ENCODE measurements around the gene UQCR10.

Gene UQCR10

GRCh38 chr22:29765905-29766631 lies 1.1 kb upstream of the UQCR10 start:
- DNase-seq = no peak

GRCh38 chr22:29766632-29767170 lies 468 bp upstream of the UQCR10 start, which contains the start of gene ZMAT5:
Gene ZMAT5 (minus strand): TSS chr22:29767007. CDS start chr22:29748544, 18,463 bp downstream.
- peak; percentile 96 for DNase-seq

GRCh38 chr22:29768052-29768693 lies 1.0 kb downstream of the UQCR10 start:
- no peak for DNase-seq

- DNase-seq = no peak
These were observed 2.7 kb downstream of the UQCR10 start for GRCh38 chr22:29769723-29770321.

- no peak for DNase-seq
These were observed 5.0 kb downstream of the UQCR10 start for GRCh38 chr22:29772170-29772641.

- DNase-seq = no peak
These were observed 6.1 kb downstream of the UQCR10 start for GRCh38 chr22:29773233-29773632.

GRCh38 chr22:29780220-29780619 lies 13.1 kb downstream of the UQCR10 start:
- DNase-seq = no peak

GRCh38 chr22:29780748-29781676 lies 13.8 kb downstream of the UQCR10 start:
- no peak for DNase-seq

- no peak for DNase-seq
These were observed 15.1 kb downstream of the UQCR10 start for GRCh38 chr22:29782061-29782845.

GRCh38 chr22:29784451-29785361 lies 17.5 kb downstream of the UQCR10 start:
- DNase-seq = no peak

- no peak for DNase-seq
These were observed 18.9 kb downstream of the UQCR10 start for GRCh38 chr22:29786031-29786430.

GRCh38 chr22:29787371-29787980 lies 20.3 kb downstream of the UQCR10 start:
- no peak for DNase-seq

GRCh38 chr22:29788339-29789279 lies 21.4 kb downstream of the UQCR10 start:
- DNase-seq = no peak

GRCh38 chr22:29790061-29790460 lies 22.9 kb downstream of the UQCR10 start:
- no peak for DNase-seq

GRCh38 chr22:29793396-29793795 lies 26.2 kb downstream of the UQCR10 start:
- no peak for DNase-seq

- DNase-seq = no peak
These were observed 28.5 kb downstream of the UQCR10 start for GRCh38 chr22:29795663-29796062.

- no peak for DNase-seq
These were observed 30.2 kb downstream of the UQCR10 start for GRCh38 chr22:29797351-29797750.

GRCh38 chr22:29798318-29798717 lies 31.1 kb downstream of the UQCR10 start:
- DNase-seq = no peak

- DNase-seq = no peak
These were observed 31.6 kb downstream of the UQCR10 start for GRCh38 chr22:29798801-29799200.

All from CD4-positive, alpha-beta T cell treated with Interleukin-4 for 4 hours (primary cell).